Upper lobe of left lung (tissue), 6 donors: ENCODE measurements around the gene TDP2. TPM values are rescaled to one million over a fixed set of nuclear protein-coding genes. Genes with fewer than 3 reads are reported as not detected.
A peak's percentile ranks its signal among the peaks of the same experiment; 100 is the strongest.

Experiments
- ATAC-seq, 2 donors: fragments of 200-7000 bp; cut with Tn5 transposase; one replicate each; pipeline ENCODE4 v1.9.1; 2022; ENCODE audit warnings: mild to moderate bottlenecking in 2 of 2, moderate library complexity in 2 of 2; ENCODE audit not compliant: low FRiP score in 2 of 2
- DNase-seq, 2 donors: peaks; one replicate each; pipeline ENCODE4 v3.0.0-alpha.2; 2019 to 2020
- H3K27ac ChIP-seq, 4 donors: fragments of 200-600 bp; sonication (generic); one replicate each; pipeline ENCODE4 v1.5.1; 2016 to 2019
- H3K27me3 ChIP-seq, 4 donors: fragments of 200-600 bp; sonication (generic); one replicate each; pipeline ENCODE4 v1.5.1; 2017 to 2019
- H3K36me3 ChIP-seq, 4 donors: fragments of 200-600 bp; sonication (generic); one replicate each; pipeline ENCODE4 v1.5.1; 2016 to 2019
- H3K4me1 ChIP-seq, 4 donors: fragments of 200-600 bp; sonication (generic); one replicate each; pipeline ENCODE4 v1.5.1; 2018 to 2019
- H3K4me3 ChIP-seq, 4 donors: fragments of 200-600 bp; sonication (generic); one replicate each; pipeline ENCODE4 v1.5.1; 2017 to 2019; ENCODE audit warnings: mild to moderate bottlenecking in 2 of 4, moderate library complexity in 1 of 4
- H3K9me3 ChIP-seq, 4 donors: fragments of 200-600 bp; sonication (generic); one replicate each; pipeline ENCODE4 v1.5.1; 2018 to 2019
- EP300 ChIP-seq, 4 donors: sonication (generic); formaldehyde crosslinking; IDR thresholded peaks; one replicate each; pipeline ENCODE4 v1.5.1; 2017; ENCODE audit warnings: antibody characterized with exemption in 4 of 4, control low read depth in 2 of 4
- POLR2A ChIP-seq, 4 donors: fragments of 450-650 bp; IDR thresholded peaks; one replicate each; pipeline ENCODE4 v1.5.1; 2016 to 2017; ENCODE audit warnings: antibody characterized with exemption in 4 of 4, mild to moderate bottlenecking in 2 of 4
- POLR2AphosphoS5 ChIP-seq, 2 donors: sonication (generic); formaldehyde crosslinking; IDR thresholded peaks; one replicate each; pipeline ENCODE4 v1.5.1; 2017; ENCODE audit warnings: antibody characterized with exemption in 2 of 2
- WGBS, 2 donors: methylation state at CpG; one replicate each; pipeline ENCODE4 v1.1.5; 2017 to 2018; 5-methylcytosine and 5-hydroxymethylcytosine counted together
- total RNA-seq, 6 donors: library from RNA; depleted of rRNA in 4 of 6; stranded (reverse); fragments of >200 nt in 4 of 6; gene quantifications; one replicate each; pipeline versions ENCODE4 v1.1.0 to v1.2.1, GENCODE V29; 2016 to 2021
- TF ChIP-seq, protein P1 (sequence below), 6 experiments: fragments of 450-650 bp in 4 of 6; fragments of 200-600 bp in 2 of 6; sonication (generic) in 2 of 6; IDR thresholded peaks; one replicate each; pipeline ENCODE4 v1.5.1; 2016 to 2019; ENCODE audit warnings: antibody characterized with exemption in 6 of 6
- donor health status: DM: no; HTN: no; CAD: no; lungs with moderate emphysema.
- donor health status: DM: no; HTN: yes; CAD: no; lungs with severe emphysema.

Gene TDP2
- total RNA-seq, 6 donors from 2014 or later: 33.8 to 101 (median 37.0) TPM

GRCh38 chr6:24704468-24704867, 37.8 kb upstream of the TDP2 start:
- ATAC-seq (no peak), DNase-seq (no peak)
- Histone ChIP-seq H3K27ac (no peak overlapping the region), H3K4me1 (peaks cover 0 to 17% (median 5%) of the 10 kb centered on the region in 4 donors), H3K36me3 (peaks cover 49 to 82% (median 66%) of the 10 kb centered on the region in 4 donors), H3K4me3 (no peak overlapping the region), H3K27me3 (no peaks in the 10 kb centered on the region), H3K9me3 (no peaks in the 10 kb centered on the region)
- TF ChIP-seq, protein P1, sequence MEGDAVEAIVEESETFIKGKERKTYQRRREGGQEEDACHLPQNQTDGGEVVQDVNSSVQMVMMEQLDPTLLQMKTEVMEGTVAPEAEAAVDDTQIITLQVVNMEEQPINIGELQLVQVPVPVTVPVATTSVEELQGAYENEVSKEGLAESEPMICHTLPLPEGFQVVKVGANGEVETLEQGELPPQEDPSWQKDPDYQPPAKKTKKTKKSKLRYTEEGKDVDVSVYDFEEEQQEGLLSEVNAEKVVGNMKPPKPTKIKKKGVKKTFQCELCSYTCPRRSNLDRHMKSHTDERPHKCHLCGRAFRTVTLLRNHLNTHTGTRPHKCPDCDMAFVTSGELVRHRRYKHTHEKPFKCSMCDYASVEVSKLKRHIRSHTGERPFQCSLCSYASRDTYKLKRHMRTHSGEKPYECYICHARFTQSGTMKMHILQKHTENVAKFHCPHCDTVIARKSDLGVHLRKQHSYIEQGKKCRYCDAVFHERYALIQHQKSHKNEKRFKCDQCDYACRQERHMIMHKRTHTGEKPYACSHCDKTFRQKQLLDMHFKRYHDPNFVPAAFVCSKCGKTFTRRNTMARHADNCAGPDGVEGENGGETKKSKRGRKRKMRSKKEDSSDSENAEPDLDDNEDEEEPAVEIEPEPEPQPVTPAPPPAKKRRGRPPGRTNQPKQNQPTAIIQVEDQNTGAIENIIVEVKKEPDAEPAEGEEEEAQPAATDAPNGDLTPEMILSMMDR (IDR thresholded peaks at IDR 0.05): no peak
- TF ChIP-seq POLR2A (IDR thresholded peaks at IDR 0.05) (no peak), EP300 (IDR thresholded peaks at IDR 0.05) (no peak), POLR2AphosphoS5 (IDR thresholded peaks at IDR 0.05) (no peak)

- peak overlapping the region in 2 of 4 donors; percentile 10 to 27 for H3K27ac ChIP-seq
- DNase-seq (no peak), ATAC-seq (no peak)
Observed at GRCh38 chr6:24702720-24703282, 36.1 kb upstream of the TDP2 start.

DNA sequence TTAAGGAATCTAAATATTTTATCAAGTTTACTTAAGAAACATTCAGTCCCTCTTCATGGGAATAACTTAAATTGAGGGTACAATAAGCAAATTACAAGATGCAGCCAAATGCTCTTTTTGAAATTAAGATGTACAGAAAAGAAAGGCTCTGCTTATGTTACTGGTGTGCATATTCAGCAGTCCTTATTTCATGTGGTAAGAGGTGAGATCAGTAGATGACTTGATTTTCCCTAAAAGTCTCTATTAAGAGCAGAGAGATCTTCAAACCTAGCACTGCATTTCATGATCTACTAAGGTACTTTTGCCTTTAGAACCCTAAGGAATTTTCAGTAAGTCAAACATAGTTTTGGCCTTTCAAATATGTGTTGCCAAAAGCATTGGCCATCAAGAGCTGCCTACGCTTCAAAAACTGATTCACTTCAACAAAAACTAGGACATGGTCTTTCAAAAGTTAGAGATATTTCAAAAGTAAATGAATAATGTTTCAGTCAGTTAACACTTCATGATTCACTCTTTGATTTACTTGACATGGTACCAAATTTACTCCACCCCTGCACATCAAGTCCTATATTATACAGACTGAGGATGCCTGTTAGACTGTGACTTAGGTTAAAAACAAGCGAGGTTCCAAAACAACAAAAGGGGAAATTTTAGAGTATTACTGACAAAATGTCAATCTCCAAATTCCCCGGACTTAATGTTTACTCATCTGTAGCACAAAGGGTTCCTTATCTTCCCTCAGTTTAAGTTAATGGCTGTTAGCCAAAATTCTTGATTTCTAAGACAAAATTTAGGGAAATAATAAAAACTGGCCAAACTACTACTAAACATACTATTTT, 33.0 kb upstream of the TDP2 start:
- 54 to 58% methylated on average over 3 of the region's 3 CpGs for WGBS, 2 donors
- no peak for ATAC-seq
- TF ChIP-seq POLR2A (IDR thresholded peaks at IDR 0.05) (no peak), POLR2AphosphoS5 (IDR thresholded peaks at IDR 0.05) (no peak), EP300 (IDR thresholded peaks at IDR 0.05) (no peak)
- TF ChIP-seq, protein P1 (IDR thresholded peaks at IDR 0.05): no peak
- Histone ChIP-seq H3K36me3 (peaks cover 6 to 34% (median 21%) of the 10 kb centered on the region in 4 donors), H3K27ac (peak overlapping the region in 1 of 4 donors; percentile 50), H3K27me3 (no peaks in the 10 kb centered on the region), H3K4me1 (peaks cover 0 to 24% (median 6%) of the 10 kb centered on the region in 4 donors), H3K9me3 (no peaks in the 10 kb centered on the region), H3K4me3 (no peak overlapping the region)
- no peak for DNase-seq

More at GRCh38 chr6:24702720-24703282, 36.1 kb upstream of the TDP2 start:
- WGBS, 2 donors: 72 to 81% methylated on average over 4 of the region's 4 CpGs
- Histone ChIP-seq H3K4me1 (peaks cover 0 to 17% (median 6%) of the 10 kb centered on the region in 4 donors), H3K27me3 (no peaks in the 10 kb centered on the region), H3K36me3 (peaks cover 32 to 65% (median 50%) of the 10 kb centered on the region in 4 donors), H3K4me3 (no peak overlapping the region), H3K9me3 (no peaks in the 10 kb centered on the region)
- TF ChIP-seq POLR2AphosphoS5 (IDR thresholded peaks at IDR 0.05) (no peak), POLR2A (IDR thresholded peaks at IDR 0.05) (no peak), EP300 (IDR thresholded peaks at IDR 0.05) (no peak)
- TF ChIP-seq, protein P1 (IDR thresholded peaks at IDR 0.05): no peak

GRCh38 chr6:24696097-24696496, 29.4 kb upstream of the TDP2 start:
- DNase-seq (no peak), ATAC-seq (no peak)
- Histone ChIP-seq H3K27me3 (no peaks in the 10 kb centered on the region), H3K4me3 (no peak overlapping the region), H3K27ac (no peak overlapping the region), H3K36me3 (no peaks in the 10 kb centered on the region), H3K4me1 (peaks cover 0 to 14% (median 6%) of the 10 kb centered on the region in 4 donors), H3K9me3 (no peaks in the 10 kb centered on the region)
- TF ChIP-seq, protein P1 (IDR thresholded peaks at IDR 0.05): no peak
- no peak for TF ChIP-seq POLR2AphosphoS5 (IDR thresholded peaks at IDR 0.05)
- TF ChIP-seq POLR2A (IDR thresholded peaks at IDR 0.05): no peak
- TF ChIP-seq EP300 (IDR thresholded peaks at IDR 0.05): no peak
- 93 to 95% methylated on average over 2 of the region's 2 CpGs for WGBS, 2 donors
